GM21576 (cell line): ENCODE data around the gene DPM3.
"Not testable (repeated sequence)": the region's sequence is repeated elsewhere in the genome, so short reads cannot be mapped to it uniquely, and the experiment has no call there.

Experiments
- ATAC-seq: cut with Tn5 transposase; IDR thresholded peaks from one replicate; pipeline ENCODE4 v1.9.1; 2021; ENCODE audit warnings: mild to moderate bottlenecking, moderate library complexity; ENCODE audit not compliant: unreplicated experiment

Gene DPM3

DNA sequence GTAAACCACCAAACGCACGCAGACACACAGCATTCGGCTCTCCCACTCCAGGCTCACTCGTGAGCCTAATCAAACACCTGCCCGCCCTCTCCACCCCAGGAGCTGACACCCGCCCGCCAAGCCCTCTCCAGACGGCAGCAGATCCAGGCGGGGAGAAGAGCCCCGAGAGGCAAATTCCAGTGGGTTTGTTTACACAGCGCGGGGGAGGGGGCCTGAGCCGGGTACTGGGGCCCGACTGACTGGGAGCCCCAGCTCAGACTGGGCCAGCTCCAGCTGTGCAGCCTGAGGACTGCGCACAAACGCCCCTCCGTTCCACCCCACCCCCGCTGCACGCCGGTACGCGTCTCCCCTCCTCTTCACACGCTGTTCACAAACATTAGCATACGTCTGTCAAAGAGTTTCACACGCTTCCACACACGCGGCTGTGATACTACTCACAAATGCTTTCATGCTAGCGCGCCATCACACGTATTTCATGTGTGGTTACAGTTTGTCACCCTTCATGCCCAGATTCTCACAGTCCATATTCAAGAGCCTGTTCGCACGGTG lies 13.7 kb downstream of the DPM3 start:
- no peak for ATAC-seq

DNA sequence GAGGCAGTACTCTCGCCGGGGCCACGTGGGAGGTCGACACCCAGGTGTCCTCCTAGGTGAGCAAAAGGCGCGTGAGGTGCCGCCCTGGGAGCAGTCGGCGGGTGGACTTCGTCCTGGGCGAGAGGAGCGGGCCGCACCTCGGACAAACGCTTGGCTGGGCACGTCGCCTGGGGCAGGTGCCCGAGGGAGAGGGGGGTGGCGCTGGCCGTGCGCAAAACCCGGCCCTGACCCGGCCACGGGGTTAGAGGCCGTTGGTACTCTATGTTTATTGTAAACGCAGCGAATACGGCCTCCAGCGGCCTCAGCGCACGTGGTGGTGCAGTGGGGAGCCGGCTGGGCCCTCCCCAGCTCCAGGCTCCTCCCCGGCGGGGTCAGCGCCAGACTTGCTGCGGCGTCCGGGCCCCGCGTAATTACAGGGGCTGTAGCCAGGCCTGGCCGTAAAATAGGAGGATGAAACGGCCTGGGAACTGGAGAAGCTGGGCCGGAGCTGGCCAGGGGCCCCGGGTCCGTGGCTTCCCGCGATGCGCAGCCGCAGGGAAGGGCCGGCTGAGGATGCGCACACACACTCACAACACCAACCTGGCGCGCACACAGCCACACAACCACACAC lies 14.3 kb downstream of the DPM3 start:
- ATAC-seq: no peak

- ATAC-seq: no peak
Observed at GRCh38 chr1:155125511-155125945, 14.8 kb downstream of the DPM3 start.

GRCh38 chr1:155124503-155125463 lies 15.5 kb downstream of the DPM3 start:
- ATAC-seq: no peak

DNA sequence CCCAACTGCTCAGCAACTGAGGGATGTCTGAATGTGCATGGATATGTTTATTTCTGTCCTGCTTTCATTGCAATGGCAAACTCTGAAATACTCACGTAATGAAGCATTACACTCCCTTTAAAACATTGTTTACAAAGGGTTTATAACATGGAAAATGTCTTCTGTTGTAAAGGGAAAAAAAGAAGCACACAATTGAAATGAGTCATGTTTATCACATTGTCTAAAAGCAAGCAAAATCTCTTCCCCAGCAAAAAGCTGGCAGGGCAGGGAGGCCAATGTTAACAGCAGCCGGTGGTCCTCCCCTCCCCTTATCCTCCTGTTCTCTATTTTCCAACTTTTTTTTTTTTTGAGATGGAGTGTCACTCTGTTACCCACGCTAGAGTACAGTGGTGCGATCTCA lies 16.5 kb downstream of the DPM3 start:
- no peak for ATAC-seq

DNA sequence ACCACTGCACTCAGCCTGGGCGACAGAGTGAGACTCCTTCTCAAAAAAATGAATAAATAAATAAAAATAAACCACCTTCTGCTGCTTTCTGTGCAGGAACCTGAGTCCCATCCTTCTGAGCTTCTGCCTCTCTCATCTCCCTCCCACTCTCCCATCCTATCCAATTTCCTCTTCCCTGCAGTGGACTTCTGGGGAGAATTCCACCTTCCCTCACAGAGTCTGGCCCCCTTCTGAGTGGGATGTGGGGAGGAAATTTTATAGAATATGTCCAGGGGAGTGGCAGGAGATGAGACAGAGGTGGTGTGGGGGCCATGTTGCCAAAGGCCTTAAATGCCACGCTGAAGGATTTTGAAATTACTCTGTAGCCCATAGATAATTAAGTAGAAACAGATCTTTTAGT lies 18.0 kb downstream of the DPM3 start:
- ATAC-seq: no peak

DNA sequence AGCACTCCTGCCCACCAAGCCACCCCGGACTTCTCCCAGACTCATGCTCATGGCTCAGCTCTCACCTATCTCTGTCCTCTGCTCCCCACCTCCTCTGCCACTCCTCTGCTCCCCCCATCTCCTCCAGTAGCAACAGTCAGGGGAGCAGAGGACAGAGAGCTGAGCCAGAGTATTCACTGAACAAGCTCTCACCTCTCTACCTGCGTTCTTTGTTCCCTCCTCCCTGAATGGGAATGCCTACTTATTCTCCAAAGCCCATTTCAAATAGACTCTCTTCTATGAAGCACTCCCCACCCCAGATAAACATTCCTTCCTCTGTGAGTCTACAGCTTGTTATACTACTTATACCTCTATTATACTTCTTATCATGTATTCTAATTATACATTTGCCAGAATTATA lies 19.1 kb downstream of the DPM3 start:
- ATAC-seq: no peak

DNA sequence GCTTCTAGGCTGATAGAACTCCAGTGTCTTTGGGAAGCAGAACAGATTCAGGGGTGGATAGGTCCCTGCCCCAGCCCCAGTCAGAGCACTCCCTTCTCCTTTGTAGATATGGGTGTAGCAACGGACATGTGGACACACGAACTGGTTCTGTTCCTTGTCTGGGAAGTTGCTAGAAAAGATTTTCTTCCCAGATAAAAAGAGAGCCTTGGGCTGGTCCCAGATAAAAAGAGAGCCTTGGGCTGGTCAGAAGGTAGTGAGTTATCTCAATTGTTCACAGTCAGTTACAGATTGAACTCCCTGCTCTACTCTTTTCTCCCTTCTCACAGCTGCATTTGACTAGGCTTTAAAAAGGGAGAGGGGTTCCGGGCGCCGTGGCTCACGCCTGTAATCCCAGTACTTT lies 20.1 kb downstream of the DPM3 start:
- ATAC-seq: no peak

GRCh38 chr1:155118090-155118489 lies 22.2 kb downstream of the DPM3 start:
- ATAC-seq: not testable (repeated sequence)

GRCh38 chr1:155117610-155118009 lies 22.7 kb downstream of the DPM3 start:
- ATAC-seq: no peak

- ATAC-seq: no peak
Observed at GRCh38 chr1:155116113-155116764, 24.1 kb downstream of the DPM3 start.

DNA sequence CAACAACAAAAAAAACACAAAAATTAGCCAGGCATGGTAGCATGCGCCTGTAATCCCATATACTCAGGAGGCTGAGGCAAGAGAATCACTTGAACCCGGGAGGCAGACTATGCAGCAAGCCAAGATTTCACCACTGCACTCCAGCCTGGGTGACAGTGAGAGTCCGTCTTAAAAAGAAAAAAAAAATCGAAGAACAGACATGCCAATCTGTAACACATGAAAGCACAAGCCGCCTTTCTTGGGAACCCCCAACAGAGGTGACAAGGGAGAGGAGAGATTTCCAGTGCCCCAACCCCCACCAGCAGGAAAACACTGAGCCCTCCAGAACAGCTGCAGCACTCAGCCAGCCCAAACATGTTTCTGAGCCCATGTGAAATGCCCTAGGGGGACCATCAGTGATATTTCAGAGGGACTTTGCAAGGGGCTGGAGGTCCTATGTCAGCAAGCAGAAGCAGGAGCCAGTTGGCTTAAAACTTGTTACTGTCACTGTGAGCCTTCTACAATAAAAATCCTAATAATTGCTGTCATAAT lies 26.8 kb downstream of the DPM3 start:
- no peak for ATAC-seq

DNA sequence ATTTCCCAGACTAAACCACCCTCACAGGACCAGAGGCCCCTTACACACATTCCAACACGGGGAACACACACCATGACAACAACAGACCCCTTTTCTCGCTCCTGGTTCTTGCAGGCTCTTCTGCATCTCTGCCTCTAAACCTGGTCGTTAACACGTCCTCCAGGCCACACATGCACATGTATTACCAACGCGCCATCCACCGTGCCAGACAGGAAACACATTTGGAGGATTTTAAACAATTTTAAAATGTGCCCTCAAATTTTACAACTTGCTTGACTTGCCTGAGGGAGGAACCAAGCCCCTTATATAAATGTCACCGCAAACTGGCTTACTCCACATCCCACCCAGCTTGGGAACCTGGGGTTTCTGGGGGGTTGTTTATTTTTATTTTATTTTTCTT lies 29.5 kb downstream of the DPM3 start:
- no peak for ATAC-seq

DNA sequence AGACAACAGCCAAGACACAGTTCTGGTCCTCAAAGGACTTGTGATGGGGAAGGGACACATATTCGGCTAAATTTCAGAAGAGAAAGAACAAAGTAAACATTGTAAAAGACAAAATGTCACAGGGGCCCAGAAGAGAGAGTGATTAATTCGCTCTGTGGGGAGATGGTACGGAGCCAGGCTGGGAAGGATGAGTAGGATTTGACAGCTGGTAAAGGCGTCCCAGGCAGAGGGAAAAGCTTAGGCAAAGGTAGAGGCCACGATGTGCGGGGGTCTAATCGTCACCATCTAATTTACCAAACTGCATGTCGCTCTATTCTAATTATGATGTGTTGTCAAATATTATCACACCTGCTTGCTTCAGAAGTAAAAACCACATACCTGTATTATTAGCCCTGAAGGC lies 29.9 kb downstream of the DPM3 start:
- no peak for ATAC-seq

GRCh38 chr1:155108296-155108695 lies 32.0 kb downstream of the DPM3 start:
- no peak for ATAC-seq

GRCh38 chr1:155107309-155108264 lies 32.7 kb downstream of the DPM3 start:
- no peak for ATAC-seq

DNA sequence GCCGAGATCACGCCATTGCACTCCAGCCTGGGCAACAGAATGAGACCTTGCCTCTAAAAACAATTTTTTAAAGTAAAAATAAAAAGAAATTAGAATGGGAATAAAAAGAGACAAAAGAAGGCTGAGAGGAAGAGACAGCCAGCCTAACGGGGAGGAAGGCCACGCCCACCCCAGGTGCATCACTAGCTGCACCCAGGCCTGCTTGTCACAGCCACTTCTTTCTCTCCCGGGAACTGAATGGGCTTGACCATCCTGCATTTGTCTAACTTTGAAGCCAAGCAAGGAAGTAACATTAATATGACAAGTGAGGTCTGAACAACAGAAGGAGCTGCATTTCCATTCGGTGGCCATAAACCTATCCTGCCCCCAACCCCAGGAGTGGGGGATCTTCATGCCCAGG lies 33.5 kb downstream of the DPM3 start:
- ATAC-seq: no peak

DNA sequence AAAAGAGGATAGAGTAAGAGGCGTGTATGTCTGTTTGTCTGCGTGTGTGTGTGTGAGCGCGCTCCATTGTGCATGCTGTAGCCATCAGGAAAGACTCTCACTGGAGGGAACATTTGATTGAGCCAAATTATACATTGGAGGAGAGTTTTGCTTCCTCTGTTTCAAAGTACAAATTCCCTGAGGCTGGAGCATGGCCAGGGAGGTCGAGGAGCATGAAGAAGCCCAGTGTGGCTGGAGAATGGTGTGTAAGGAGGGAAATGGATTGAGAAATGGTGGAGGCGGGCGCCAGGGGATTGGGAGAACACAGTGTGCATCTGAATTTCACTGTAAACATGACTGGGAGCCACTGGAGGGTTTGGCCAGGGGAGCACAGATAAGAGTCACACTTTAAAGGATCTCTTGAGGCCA lies 34.7 kb downstream of the DPM3 start:
- no peak for ATAC-seq

GRCh38 chr1:155104605-155105534 lies 35.5 kb downstream of the DPM3 start:
- no peak for ATAC-seq
